ENCODE measurements around the gene CCDC158. TPM values are rescaled to one million over a fixed set of nuclear protein-coding genes. Genes with fewer than 3 reads are reported as not detected.

The CCDC158 gene
- polyA plus RNA-seq, 1 of the 3 experiments (the other 2 are of a cell fraction), result not detected

DNA sequence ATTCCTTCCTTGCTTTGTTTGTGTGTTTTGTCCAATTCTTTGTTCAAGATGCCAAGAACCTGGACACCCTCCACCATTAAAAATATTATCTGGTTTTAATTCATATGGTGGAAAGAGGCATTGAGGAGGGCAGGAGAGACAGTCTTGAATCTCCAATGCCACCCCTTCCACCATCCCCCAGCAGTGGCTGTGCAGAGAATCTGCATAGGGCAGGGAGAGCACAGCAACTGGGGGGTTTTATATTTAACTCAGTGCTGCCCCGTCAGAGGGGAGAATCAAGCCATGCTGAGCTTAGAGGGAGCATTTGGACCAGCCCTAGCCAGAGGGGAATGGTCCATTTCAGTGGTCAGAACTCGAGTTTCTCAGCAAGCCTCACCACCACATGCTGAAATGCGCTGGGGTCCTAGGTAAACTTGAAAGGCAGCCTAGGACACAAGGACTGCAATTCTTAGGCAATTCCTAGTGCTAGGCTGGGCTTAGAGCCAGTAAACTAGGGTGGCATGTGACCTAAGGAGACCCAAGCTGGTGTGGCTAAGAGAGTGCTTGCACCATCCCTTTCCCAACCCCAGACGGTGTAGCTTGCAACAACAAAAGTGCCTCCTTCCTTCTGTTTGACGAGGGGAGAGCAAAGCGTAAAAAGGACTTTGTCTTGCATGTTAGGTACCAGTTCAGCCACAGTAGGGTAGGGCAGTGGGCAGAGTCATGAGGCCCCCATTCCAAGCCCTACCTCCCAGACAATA is 34.2 kb downstream of the CCDC158 start:
- Histone ChIP-seq H3K9ac (no peak overlapping the region), H3K4me3 (ENCODE audit: low read depth in 2 of 2, low read length in 1 of 2) (no peak overlapping the region), H3F3A (replicated peaks; ENCODE audit: insufficient read depth) (no peaks in the 10 kb centered on the region), H3K9me2 (no peaks in the 10 kb centered on the region), H4K20me1 (ENCODE audit: insufficient read depth) (no peaks in the 10 kb centered on the region), H2AFZ (ENCODE audit: low read depth) (no peak overlapping the region), H3K36me3 (replicated peaks in 1 of 2; ENCODE audit: control insufficient read depth in 1 of 2, insufficient read depth in 2 of 2, low read length in 1 of 2) (no peaks in the 10 kb centered on the region), H3K9me3 (0 out of 2 replicates have a peak, but pooled peaks cover 3% of the 10 kb centered on the region), H3K4me1 (ENCODE audit: control insufficient read depth in 1 of 2, insufficient read depth in 2 of 2, low read depth in 1 of 2, low read length in 1 of 2) (no peaks in the 10 kb centered on the region), H3K4me2 (no peak overlapping the region), H3K27ac (ENCODE audit: low read depth in 2 of 2, low read length in 1 of 2) (no peak overlapping the region), H3K27me3 (ENCODE audit: insufficient read depth) (no peaks in the 10 kb centered on the region), H3K79me2 (ENCODE audit: insufficient read depth) (no peaks in the 10 kb centered on the region)
- ChIA-PET POLR2A (no interaction called here), CTCF (interaction anchor here (1.0 kb wide), 1 partner anchor 118 kb away, joined by 4 read pairs; no protein-coding TSS in a partner anchor)
- TF ChIP-seq NRF1 (IDR thresholded peaks at IDR 0.05; ENCODE audit: low read depth, low read length) (no peak), EP300 (IDR thresholded peaks at IDR 0.05; ENCODE audit: borderline replicate concordance in 1 of 2, low read depth in 1 of 2, low read length in 1 of 2) (no peak), MEF2A (IDR thresholded peaks at IDR 0.05; ENCODE audit: borderline replicate concordance, low read depth) (no peak), POLR2AphosphoS5 (IDR thresholded peaks at IDR 0.05; ENCODE audit: low read depth, low read length) (no peak), NFIC (IDR thresholded peaks at IDR 0.05; ENCODE audit: borderline replicate concordance) (no peak), EZH2phosphoT487 (IDR thresholded peaks at IDR 0.05; ENCODE audit: borderline replicate concordance, low read depth) (no peak), FOXM1 (IDR thresholded peaks at IDR 0.05; ENCODE audit: low read depth) (no peak), JUND (IDR thresholded peaks at IDR 0.05) (no peak), RCOR1 (IDR thresholded peaks at IDR 0.05; ENCODE audit: low read length) (no peak), TCF12 (IDR thresholded peaks at IDR 0.05) (no peak), RAD21 (IDR thresholded peaks at IDR 0.05; ENCODE audit: low read length) (no peak), SIN3A (IDR thresholded peaks at IDR 0.05; ENCODE audit: borderline replicate concordance, low read depth, low read length) (no peak), RXRA (IDR thresholded peaks at IDR 0.05; ENCODE audit: borderline replicate concordance, low read depth) (no peak), RFX5 (IDR thresholded peaks at IDR 0.05; ENCODE audit: low read length) (no peak), SMC3 (IDR thresholded peaks at IDR 0.05; ENCODE audit: low read depth, low read length) (no peak)
- TF ChIP-seq, protein P1, sequence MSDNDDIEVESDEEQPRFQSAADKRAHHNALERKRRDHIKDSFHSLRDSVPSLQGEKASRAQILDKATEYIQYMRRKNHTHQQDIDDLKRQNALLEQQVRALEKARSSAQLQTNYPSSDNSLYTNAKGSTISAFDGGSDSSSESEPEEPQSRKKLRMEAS (IDR thresholded peaks at IDR 0.05; ENCODE audit: low read depth), result no peak
- TF ChIP-seq, protein P2, sequence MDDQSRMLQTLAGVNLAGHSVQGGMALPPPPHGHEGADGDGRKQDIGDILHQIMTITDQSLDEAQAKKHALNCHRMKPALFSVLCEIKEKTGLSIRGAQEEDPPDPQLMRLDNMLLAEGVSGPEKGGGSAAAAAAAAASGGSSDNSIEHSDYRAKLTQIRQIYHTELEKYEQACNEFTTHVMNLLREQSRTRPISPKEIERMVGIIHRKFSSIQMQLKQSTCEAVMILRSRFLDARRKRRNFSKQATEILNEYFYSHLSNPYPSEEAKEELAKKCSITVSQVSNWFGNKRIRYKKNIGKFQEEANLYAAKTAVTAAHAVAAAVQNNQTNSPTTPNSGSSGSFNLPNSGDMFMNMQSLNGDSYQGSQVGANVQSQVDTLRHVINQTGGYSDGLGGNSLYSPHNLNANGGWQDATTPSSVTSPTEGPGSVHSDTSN (IDR thresholded peaks at IDR 0.05), result no peak
- TF ChIP-seq, protein P3, sequence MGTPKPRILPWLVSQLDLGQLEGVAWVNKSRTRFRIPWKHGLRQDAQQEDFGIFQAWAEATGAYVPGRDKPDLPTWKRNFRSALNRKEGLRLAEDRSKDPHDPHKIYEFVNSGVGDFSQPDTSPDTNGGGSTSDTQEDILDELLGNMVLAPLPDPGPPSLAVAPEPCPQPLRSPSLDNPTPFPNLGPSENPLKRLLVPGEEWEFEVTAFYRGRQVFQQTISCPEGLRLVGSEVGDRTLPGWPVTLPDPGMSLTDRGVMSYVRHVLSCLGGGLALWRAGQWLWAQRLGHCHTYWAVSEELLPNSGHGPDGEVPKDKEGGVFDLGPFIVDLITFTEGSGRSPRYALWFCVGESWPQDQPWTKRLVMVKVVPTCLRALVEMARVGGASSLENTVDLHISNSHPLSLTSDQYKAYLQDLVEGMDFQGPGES (IDR thresholded peaks at IDR 0.05; ENCODE audit: low read depth, low read length), result no peak
- no peak for DNase-seq
- WGBS (ENCODE audit: low lambda C conversion rate), result 71% methylated on average over 4 of the region's 6 CpGs
